ENCODE results near the gene SUSD6.

SUSD6 gene, protein sequence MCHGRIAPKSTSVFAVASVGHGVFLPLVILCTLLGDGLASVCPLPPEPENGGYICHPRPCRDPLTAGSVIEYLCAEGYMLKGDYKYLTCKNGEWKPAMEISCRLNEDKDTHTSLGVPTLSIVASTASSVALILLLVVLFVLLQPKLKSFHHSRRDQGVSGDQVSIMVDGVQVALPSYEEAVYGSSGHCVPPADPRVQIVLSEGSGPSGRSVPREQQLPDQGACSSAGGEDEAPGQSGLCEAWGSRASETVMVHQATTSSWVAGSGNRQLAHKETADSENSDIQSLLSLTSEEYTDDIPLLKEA

DNA sequence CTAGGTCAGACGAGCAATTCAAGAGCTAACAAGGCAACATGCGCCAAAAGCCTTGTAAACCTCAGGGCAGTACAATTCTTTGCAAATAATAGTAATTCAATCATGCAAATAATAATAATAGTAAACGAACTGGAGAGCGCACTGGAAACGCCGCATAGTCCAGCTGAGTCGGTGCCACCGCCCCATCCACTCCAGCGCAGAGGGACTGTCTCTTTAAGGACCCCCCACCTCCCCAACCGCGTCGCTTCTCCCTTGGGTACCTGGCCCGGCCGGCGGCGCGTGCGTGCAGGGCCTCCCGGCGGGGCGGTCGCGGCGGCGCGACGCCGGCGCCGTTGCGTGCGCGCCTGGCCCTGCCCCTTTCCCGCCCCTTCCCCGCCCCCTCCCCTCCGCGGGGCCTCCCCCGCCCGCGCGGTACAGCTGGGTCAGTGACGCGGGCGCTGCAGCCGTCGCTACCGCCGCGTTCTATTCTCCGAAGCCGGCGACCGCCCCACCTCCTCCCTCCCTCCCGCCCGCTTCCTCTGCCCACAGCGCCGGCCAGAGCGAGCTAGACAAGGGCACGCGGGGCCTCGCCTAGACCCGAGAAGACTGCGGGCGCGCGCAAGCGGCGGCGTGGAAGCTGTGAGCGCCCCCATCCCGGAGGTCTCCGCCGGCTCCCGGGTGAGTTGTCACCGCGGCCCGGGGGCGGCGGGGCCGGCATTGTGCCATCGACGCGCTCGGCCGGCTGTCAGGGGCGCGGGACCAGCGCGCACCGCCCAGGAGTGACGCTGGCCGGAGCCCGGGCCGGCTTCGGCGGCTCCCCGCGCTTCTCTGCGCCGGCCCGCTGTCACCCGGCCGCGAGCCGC lies at the start of gene SUSD6:
Gene SUSD6, plus strand, starts transcription at position 425 of the 842 bp plus-strand sequence. CDS start 46,997 bp downstream, outside the sequence.
- peaks cover 35% of the 10 kb centered on the region for H3K79me2 ChIP-seq (ENCODE audit: low read length)

DNA sequence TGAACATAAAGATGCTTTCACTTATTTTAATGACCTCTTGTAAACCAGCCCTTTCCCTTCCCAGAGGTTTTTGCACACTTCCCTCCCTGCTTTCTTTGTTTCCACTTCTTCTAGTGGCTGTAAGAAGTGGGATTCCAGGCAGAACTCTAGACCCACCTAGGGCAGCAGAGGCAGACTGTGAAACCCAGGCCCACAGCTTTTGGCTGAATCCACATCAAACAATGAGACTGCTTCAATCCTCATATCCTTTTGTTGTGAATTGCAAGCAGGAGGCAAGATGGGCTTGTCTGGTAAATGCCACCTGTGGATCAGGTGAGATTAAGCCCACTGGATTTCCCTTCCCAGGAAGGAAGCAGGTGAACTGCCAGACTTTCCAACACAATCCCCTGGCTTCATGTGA lies 49.5 kb upstream of the SUSD6 start:
- Histone ChIP-seq H3K4me1 (ENCODE audit: low read length) (no peaks in the 10 kb centered on the region), H3K27ac (ENCODE audit: low read length) (no peak overlapping the region), H3K27me3 (ENCODE audit: low read depth, low read length) (peaks cover 56% of the 10 kb centered on the region), H4K20me1 (ENCODE audit: insufficient read depth, low read length) (no peaks in the 10 kb centered on the region), H3K36me3 (replicated peaks; ENCODE audit: low read depth, low read length) (no peaks in the 10 kb centered on the region), H3K79me2 (ENCODE audit: low read length) (no peaks in the 10 kb centered on the region), H3K9me3 (ENCODE audit: insufficient read depth, low read length) (no peaks in the 10 kb centered on the region), H3K4me2 (ENCODE audit: low read length) (no peak overlapping the region), H3K4me3 (ENCODE audit: low read length) (no peak overlapping the region), H3K9ac (ENCODE audit: low read length) (no peak overlapping the region), H2AFZ (ENCODE audit: low read depth, low read length) (no peak overlapping the region)
- TF ChIP-seq, protein P1, sequence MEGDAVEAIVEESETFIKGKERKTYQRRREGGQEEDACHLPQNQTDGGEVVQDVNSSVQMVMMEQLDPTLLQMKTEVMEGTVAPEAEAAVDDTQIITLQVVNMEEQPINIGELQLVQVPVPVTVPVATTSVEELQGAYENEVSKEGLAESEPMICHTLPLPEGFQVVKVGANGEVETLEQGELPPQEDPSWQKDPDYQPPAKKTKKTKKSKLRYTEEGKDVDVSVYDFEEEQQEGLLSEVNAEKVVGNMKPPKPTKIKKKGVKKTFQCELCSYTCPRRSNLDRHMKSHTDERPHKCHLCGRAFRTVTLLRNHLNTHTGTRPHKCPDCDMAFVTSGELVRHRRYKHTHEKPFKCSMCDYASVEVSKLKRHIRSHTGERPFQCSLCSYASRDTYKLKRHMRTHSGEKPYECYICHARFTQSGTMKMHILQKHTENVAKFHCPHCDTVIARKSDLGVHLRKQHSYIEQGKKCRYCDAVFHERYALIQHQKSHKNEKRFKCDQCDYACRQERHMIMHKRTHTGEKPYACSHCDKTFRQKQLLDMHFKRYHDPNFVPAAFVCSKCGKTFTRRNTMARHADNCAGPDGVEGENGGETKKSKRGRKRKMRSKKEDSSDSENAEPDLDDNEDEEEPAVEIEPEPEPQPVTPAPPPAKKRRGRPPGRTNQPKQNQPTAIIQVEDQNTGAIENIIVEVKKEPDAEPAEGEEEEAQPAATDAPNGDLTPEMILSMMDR (IDR thresholded peaks at IDR 0.05; ENCODE audit: low read depth, low read length), result no peak
- TF ChIP-seq EZH2phosphoT487 (IDR thresholded peaks at IDR 0.05; ENCODE audit: low read depth), result no peak

More for the DNA sequence above, at the start of gene SUSD6:
- Histone ChIP-seq H3K9me3 (ENCODE audit: insufficient read depth, low read length) (no peaks in the 10 kb centered on the region), H2AFZ (ENCODE audit: low read depth, low read length) (peak within 1 kb of the TSS; percentile 84), H3K4me3 (ENCODE audit: low read length) (peak within 1 kb of the TSS; percentile 97), H3K36me3 (replicated peaks; ENCODE audit: low read depth, low read length) (peaks cover 3% of the 10 kb centered on the region), H3K4me1 (ENCODE audit: low read length) (peaks cover 53% of the 10 kb centered on the region), H3K9ac (ENCODE audit: low read length) (peak within 1 kb of the TSS; percentile 99), H3K27me3 (ENCODE audit: low read depth, low read length) (no peaks in the 10 kb centered on the region), H3K27ac (ENCODE audit: low read length) (peak within 1 kb of the TSS; percentile 96), H3K4me2 (ENCODE audit: low read length) (peak within 1 kb of the TSS; percentile 97), H4K20me1 (ENCODE audit: insufficient read depth, low read length) (no peaks in the 10 kb centered on the region)
- TF ChIP-seq EZH2phosphoT487 (IDR thresholded peaks at IDR 0.05; ENCODE audit: low read depth), result no peak
- TF ChIP-seq, protein P1 (IDR thresholded peaks at IDR 0.05; ENCODE audit: low read depth, low read length), result no peak

DNA sequence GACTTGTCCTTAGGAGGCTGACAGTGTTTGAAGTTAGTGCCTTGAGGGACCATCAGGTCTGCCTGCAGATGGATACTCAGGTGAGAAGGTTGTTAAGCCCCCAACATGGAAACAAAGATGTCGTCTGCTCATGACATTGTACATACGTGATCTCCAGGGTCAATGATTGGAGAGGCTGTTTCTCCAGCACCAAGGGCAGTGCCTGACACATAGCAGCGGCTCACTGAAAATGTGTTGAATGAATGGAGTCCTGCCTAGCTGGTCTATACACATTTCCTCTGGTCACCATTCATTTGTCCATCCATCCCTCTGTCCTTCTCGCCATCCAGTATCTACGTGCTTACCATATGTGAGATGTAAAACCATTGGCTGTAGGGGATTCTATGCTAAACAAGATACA lies 43.8 kb upstream of the SUSD6 start:
- Histone ChIP-seq H3K36me3 (replicated peaks; ENCODE audit: low read depth, low read length) (no peaks in the 10 kb centered on the region), H3K9ac (ENCODE audit: low read length) (no peak overlapping the region), H3K27me3 (ENCODE audit: low read depth, low read length) (peaks cover 56% of the 10 kb centered on the region), H3K9me3 (ENCODE audit: insufficient read depth, low read length) (no peaks in the 10 kb centered on the region), H4K20me1 (ENCODE audit: insufficient read depth, low read length) (no peaks in the 10 kb centered on the region), H3K79me2 (ENCODE audit: low read length) (no peaks in the 10 kb centered on the region), H3K4me1 (ENCODE audit: low read length) (no peaks in the 10 kb centered on the region), H3K4me2 (ENCODE audit: low read length) (no peak overlapping the region), H3K27ac (ENCODE audit: low read length) (no peak overlapping the region), H2AFZ (ENCODE audit: low read depth, low read length) (no peak overlapping the region), H3K4me3 (ENCODE audit: low read length) (no peak overlapping the region)
- TF ChIP-seq EZH2phosphoT487 (IDR thresholded peaks at IDR 0.05; ENCODE audit: low read depth), result no peak
- TF ChIP-seq, protein P1 (IDR thresholded peaks at IDR 0.05; ENCODE audit: low read depth, low read length), result no peak

DNA sequence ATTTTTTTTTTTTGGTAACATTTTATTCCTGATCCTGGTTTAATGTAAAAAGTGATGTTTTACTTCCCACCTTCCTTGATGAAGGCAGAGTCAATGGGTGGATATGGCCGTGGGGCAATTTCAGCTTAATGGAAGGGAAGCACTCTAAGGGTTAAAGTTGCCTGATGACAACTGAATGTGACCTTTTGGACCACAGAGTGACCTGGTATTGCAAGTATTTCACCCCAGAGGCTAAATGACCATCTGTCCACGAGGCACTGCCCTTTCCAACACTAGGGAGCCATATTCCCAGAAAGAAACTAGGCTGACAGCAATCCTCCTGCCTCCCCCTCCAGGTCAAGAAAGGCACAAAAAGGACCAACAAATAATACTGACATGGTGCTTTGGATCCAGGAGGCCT lies 41.5 kb upstream of the SUSD6 start:
- Histone ChIP-seq H3K9ac (ENCODE audit: low read length) (no peak overlapping the region), H2AFZ (ENCODE audit: low read depth, low read length) (no peak overlapping the region), H3K4me3 (ENCODE audit: low read length) (no peak overlapping the region), H3K4me1 (ENCODE audit: low read length) (no peaks in the 10 kb centered on the region), H3K36me3 (replicated peaks; ENCODE audit: low read depth, low read length) (no peaks in the 10 kb centered on the region), H4K20me1 (ENCODE audit: insufficient read depth, low read length) (no peaks in the 10 kb centered on the region), H3K27me3 (ENCODE audit: low read depth, low read length) (peaks cover 45% of the 10 kb centered on the region), H3K9me3 (ENCODE audit: insufficient read depth, low read length) (no peaks in the 10 kb centered on the region), H3K79me2 (ENCODE audit: low read length) (no peaks in the 10 kb centered on the region), H3K27ac (ENCODE audit: low read length) (no peak overlapping the region), H3K4me2 (ENCODE audit: low read length) (no peak overlapping the region)
- no peak for TF ChIP-seq EZH2phosphoT487 (IDR thresholded peaks at IDR 0.05; ENCODE audit: low read depth)
- TF ChIP-seq, protein P1 (IDR thresholded peaks at IDR 0.05; ENCODE audit: low read depth, low read length), result no peak

All from OCI-LY3 (cell line).